ENCODE data around the gene VENTX. TPM values are rescaled to one million over a fixed set of nuclear protein-coding genes. Genes with fewer than 3 reads are reported as not detected.

The VENTX gene
- polyA plus RNA-seq, 3 donors, result 1.4 to 56.0 (median 1.6) TPM

DNA sequence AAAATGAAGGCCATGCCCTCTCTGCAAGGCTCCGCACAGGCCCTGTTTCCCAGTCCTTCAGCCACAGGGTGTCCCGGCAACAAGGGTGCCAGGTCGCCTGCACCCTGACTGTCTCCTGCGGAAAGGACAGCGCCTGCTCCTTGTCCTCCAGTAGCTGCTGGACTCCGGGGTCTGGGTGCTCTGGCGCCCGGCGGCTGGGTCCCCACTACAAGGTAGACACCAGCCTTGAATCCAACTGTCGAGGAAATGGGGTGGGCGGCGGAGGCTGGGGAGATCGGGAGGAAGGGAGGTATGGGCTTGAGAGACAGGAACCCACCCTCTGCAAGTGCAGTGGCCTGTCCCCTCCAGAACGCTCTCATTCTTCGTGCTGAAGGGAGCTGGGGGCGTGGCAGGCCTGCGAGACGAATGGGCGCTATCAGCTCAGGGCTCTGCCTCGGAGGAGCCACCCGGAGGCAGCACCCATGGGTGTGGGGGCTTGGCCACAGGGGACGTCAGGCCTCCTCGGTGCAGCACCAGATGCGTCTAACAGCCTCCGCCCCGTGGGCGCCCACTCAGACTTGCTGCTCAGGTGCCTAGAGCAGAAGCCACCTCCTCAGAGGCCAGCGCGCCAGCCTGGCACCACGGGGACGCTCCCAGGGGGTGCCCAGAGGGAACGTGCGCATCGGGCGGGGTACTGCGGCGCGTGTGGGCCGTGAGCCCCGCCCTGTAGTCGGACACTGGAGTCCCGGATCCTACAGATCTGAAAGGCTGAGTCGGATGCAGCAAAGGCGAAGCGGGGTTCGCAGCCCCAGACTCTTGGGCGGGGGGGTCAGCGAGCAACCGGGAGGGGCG is 23.5 kb downstream of the VENTX start:
- peak overlapping the region; percentile 79 for H3K4me2 ChIP-seq (replicated peaks; ENCODE audit: extremely low read depth, low read length, poor library complexity, severe bottlenecking)
- Mint-ChIP-seq H3K9me3 (no peaks in the 10 kb centered on the region), H3K36me3 (peaks cover 21 to 32% of the 10 kb centered on the region in 2 donors), H3K4me1 (peaks cover 81% of the 10 kb centered on the region), H3K27me3 (ENCODE audit: low read depth in 3 of 3) (peaks cover 0 to 7% (median 2%) of the 10 kb centered on the region in 3 donors), H3K27ac (peak overlapping the region; percentile 91 to 99 (median 98)), H3K4me3 (peak overlapping the region; percentile 73 to 75)
- peaks cover 3% of the 10 kb centered on the region for H4K20me1 ChIP-seq (ENCODE audit: insufficient read depth, low read length)
- no peaks in the 10 kb centered on the region for H3K27me3 ChIP-seq (ENCODE audit: control insufficient read depth in 2 of 2, insufficient read depth in 2 of 2, low read length in 2 of 2)
- peaks cover 86 to 93% of the 10 kb centered on the region in 2 donors for H3K4me1 ChIP-seq (ENCODE audit: control insufficient read depth in 1 of 2, insufficient read depth in 2 of 2, low read length in 2 of 2)
- peak overlapping the region; percentile 57 for H2AFZ ChIP-seq (ENCODE audit: insufficient read depth, low read depth, low read length, poor library complexity, severe bottlenecking)
- peaks cover 11 to 22% of the 10 kb centered on the region in 2 donors for H3K36me3 ChIP-seq (replicated peaks in 1 of 2; ENCODE audit: control insufficient read depth in 1 of 2, insufficient read depth in 2 of 2, low read length in 2 of 2)
- DNase-seq, result peak; percentile 58 to 77 (median 59)
- H3K27ac ChIP-seq (ENCODE audit: low read depth in 1 of 2, low read length in 2 of 2), result peak overlapping the region; percentile 77 to 91
- H3K79me2 ChIP-seq (ENCODE audit: insufficient read depth, low read length), result no peaks in the 10 kb centered on the region
- no peaks in the 10 kb centered on the region for H3K9me3 ChIP-seq (replicated peaks in 1 of 2; ENCODE audit: control insufficient read depth in 1 of 2, insufficient read depth in 1 of 2, low read length in 2 of 2)
- peak overlapping the region; percentile 82 for H3K9ac ChIP-seq (ENCODE audit: insufficient read depth, low read length, poor library complexity, severe bottlenecking)
- intact Hi-C loops (cut with micrococcal nuclease), result loop anchor here in 1 of 2 donors (5.0 kb wide), 1 partner anchor 46 kb away; the partner anchor contains the start of genes TUBGCP2 and ZNF511
- peak overlapping the region; percentile 33 to 79 (median 40) for H3K4me3 ChIP-seq (replicated peaks in 1 of 3; ENCODE audit: low read depth in 2 of 3, low read length in 3 of 3)
- WGBS (ENCODE audit: insufficient coverage), result 13% methylated on average over 39 of the region's 50 CpGs
- no peak for TF ChIP-seq CTCF (IDR thresholded peaks at IDR 0.05)

DNA sequence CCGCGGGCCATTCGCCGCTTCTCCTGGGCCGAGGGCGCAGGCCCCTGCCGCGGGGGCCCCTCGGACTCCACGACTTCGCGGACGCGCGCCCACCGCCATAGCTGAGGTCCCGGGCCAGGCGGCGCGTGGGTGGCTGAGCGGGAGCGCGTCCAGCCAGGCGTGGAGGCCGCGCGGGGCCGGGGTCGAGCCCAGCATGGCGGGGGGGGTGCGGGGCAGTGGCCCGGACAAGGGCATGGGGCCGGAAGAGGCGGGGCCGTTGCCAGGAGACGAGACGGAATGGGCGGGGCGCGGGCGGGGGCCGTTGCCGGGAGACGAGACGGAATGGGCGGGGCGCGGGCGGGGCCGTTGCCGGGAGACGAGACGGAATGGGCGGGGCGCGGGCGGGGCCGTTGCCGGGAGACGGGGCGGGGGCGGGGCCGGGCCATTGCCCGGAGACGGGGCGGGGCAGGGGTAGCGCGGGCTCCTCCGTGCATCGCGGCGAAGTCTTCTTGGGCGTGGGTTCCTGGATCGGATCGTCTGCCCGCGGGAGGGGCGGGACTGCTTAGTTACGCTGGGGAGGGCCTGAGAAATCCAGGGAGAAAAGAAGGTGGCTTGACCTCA is 24.2 kb downstream of the VENTX start:
- peak overlapping the region; percentile 33 to 79 (median 40) for H3K4me3 ChIP-seq (replicated peaks in 1 of 3; ENCODE audit: low read depth in 2 of 3, low read length in 3 of 3)
- no peaks in the 10 kb centered on the region for H3K27me3 ChIP-seq (ENCODE audit: control insufficient read depth in 2 of 2, insufficient read depth in 2 of 2, low read length in 2 of 2)
- H3K27ac ChIP-seq (ENCODE audit: low read depth in 1 of 2, low read length in 2 of 2), result peak overlapping the region; percentile 77 to 91
- DNase-seq, result peak; percentile 81 to 89 (median 89)
- Mint-ChIP-seq H3K4me1 (peaks cover 79% of the 10 kb centered on the region), H3K27me3 (ENCODE audit: low read depth in 3 of 3) (peaks cover 0 to 6% (median 1%) of the 10 kb centered on the region in 3 donors), H3K4me3 (peak overlapping the region; percentile 46 to 56), H3K27ac (peak overlapping the region; percentile 68 to 99 (median 96)), H3K36me3 (peaks cover 23 to 37% of the 10 kb centered on the region in 2 donors), H3K9me3 (no peaks in the 10 kb centered on the region)
- peaks cover 84 to 92% of the 10 kb centered on the region in 2 donors for H3K4me1 ChIP-seq (ENCODE audit: control insufficient read depth in 1 of 2, insufficient read depth in 2 of 2, low read length in 2 of 2)
- H3K9me3 ChIP-seq (replicated peaks in 1 of 2; ENCODE audit: control insufficient read depth in 1 of 2, insufficient read depth in 1 of 2, low read length in 2 of 2), result no peaks in the 10 kb centered on the region
- no peaks in the 10 kb centered on the region for H3K79me2 ChIP-seq (ENCODE audit: insufficient read depth, low read length)
- peak overlapping the region; percentile 82 for H3K9ac ChIP-seq (ENCODE audit: insufficient read depth, low read length, poor library complexity, severe bottlenecking)
- WGBS (ENCODE audit: insufficient coverage), result under 1% methylated on average over 56 of the region's 79 CpGs
- no peak for TF ChIP-seq CTCF (IDR thresholded peaks at IDR 0.05)
- intact Hi-C loops (cut with micrococcal nuclease), result loop anchor here in 1 of 2 donors (5.0 kb wide), 1 partner anchor 45 kb away; the partner anchor contains the start of genes TUBGCP2 and ZNF511
- H3K36me3 ChIP-seq (replicated peaks in 1 of 2; ENCODE audit: control insufficient read depth in 1 of 2, insufficient read depth in 2 of 2, low read length in 2 of 2), result peaks cover 15 to 29% of the 10 kb centered on the region in 2 donors
- H2AFZ ChIP-seq (ENCODE audit: insufficient read depth, low read depth, low read length, poor library complexity, severe bottlenecking), result peak overlapping the region; percentile 57
- H4K20me1 ChIP-seq (ENCODE audit: insufficient read depth, low read length), result peaks cover 4% of the 10 kb centered on the region
- H3K4me2 ChIP-seq (replicated peaks; ENCODE audit: extremely low read depth, low read length, poor library complexity, severe bottlenecking), result peak overlapping the region; percentile 79
